Stimulated activated CD8-positive, alpha-beta memory T cell treated with anti-CD3 and anti-CD28 coated beads, Interleukin-2, amount 100 ng/mL, for 48 hours (primary cell): ENCODE data around the gene RBM5.

Experiments
- DNase-seq, 2 donors: peaks; one replicate each; pipeline ENCODE4 v3.0.0-alpha.2; 2020; ENCODE audit warnings: low read depth in 2 of 2

The RBM5 gene

DNA sequence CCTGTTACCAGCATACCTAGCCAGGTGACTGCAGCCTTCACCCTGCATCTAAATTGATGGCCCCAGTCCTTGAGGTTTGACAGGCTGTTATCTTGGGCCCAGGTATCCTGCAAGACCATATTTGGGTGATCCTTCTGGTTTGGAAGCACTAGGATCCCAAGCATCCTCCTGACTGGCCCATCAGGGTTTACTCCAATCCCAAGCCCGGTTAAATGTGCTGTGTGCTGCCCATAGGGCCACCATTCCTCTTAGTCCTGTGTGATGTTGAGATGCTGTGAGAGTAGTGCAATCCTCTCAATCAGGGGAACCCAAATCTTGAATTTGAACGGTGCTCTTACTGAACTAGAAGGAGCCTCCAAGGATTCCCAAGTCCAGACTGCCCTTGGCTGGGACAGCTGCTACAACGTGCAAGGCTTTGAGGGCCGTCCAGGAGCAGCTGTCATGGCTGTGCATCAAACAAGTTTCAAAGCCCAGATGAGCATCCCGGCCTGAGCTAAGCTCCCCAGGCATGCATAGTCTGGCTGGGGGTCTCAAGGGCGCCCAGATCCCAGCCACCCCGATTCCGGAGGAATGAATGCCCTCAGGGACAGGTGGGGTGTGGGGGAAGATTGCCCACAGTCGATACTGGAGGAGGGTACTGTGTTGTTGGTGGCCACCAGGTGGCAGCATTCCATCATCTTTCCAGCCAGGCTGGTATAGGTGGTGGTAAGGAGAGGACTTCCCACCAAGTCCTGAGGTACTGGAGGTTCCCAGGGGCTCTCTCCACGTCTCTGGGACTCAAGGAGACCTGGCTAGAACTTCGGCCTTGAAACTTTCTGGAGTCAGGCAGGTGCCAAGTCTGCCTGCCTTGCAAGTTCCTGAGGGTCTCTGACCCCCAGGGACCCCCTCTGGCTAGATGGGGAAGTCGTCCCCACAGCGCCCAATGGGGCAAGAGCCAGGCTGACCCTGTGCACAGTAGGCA lies 32.6 kb downstream of the RBM5 start:
- DNase-seq, result peak; percentile 51 to 58

DNA sequence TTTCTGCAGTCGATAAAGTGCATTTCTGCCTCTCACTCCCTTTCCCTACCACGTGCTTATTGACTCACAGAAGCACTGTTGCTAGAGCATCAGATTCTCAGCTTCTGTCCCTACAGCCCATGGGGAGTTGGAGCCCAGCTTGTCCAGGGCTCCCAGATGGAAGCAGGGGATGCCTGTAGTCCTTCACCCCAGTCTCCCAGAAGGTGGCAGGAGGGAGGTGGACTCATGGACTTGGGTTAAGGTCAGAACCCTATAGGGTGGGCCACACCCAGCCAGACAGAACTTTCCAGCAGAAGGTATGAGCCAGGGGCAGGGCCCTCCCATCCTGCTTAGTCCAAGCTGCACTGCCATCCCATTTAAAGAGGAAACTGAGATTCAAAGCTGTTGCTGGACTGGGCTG lies 33.4 kb downstream of the RBM5 start:
- no peak for DNase-seq

DNA sequence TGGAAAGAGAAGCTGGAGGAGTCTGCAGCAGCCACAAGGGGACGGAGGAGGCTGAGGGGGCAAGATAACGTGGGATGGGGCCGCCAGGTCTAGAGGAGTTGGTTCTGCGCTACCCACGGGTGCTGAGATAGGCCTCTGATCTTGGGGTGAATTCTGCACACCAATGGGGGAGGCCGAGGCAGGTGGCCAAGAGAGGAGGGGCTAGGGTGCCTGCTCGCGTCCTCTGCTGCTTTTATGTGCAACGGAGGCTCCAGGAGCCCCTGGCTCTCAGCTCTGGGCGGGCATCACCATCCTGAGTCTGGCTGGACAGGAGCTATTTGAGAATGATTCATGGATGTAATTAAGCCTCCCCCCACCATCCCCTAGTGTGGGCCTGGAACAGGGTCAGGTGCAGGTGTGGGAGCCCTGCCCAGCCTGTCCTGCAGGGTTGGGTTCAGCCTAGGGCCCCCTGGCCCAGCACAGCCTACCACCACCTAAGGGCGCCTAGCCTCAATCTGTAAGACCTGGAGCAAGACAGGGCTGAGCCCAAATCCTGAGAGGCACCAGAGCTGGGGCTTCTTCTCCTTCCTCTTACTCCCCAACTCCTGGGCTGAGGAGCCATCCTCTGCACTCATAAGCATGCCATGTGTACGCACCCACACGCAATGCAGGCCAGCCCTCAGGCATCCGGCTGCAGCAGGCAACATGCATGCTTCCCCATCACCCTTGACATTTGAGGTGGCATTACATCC lies 34.1 kb downstream of the RBM5 start:
- DNase-seq, result no peak

DNA sequence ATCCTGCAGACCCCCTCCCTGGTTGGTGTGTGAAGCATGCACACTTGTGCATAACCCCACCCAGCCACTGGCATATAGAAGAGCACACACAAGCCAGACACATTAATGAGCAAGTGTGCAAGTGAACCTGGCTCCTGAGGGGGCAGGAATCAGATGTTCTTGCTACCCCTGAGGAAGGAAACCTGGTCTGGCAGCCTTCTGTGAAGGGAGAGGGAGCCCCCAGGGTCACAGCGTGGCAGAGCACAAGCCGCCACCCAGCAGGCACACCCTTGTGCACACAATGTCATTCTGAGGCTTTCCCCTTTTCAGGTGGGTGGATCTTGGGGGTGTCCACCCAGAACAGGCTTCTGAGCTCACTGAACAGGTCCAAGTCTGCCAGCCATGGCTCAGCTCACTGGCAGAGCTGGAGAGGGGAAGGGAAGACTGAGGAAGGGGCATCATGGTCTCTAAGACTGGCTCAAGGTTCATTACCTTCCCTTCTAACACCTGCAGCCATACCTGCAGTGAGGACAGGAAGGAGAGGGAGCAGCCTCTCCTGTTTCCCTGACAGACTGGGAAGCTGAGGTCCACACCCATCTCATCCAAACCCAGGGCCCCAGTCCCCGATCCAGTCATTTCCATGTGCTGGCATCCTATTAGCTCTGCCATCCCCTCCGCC lies 34.8 kb downstream of the RBM5 start:
- no peak for DNase-seq

DNA sequence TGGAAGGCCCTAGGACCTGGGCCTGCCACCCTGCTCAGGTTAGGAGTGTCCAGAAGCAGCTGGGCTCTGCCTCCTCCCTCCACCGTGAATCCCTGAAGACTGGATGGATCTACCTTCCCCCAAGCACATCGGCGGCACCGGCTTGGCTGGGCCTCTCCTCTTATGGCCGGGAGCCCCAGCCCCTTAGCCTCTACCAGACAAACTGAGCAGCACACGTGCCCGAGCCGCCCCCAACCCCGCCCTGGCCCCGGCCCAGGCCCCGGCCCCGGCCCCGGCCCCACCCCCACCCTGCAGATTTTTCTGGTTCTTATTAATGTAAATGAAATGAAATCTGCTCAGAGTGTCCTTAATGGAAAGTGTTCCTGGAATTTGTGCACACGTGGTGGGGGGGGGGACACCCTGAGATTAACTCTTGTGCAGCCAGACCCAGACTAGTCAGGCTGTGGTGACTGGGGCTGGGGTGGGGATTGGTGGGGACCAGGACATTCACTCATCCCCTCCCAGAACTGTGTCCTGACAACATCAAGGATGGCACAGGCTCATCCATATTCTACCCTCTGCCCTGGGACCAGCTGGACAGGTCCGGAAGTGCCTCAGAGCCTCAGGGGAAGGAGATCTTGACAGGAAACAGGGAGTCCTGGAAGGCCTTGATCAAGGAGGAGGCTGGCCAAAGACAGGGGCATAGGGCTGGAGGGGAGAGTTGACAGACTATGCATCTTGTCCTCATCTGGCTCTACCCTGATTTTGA lies 35.5 kb downstream of the RBM5 start:
- DNase-seq, result no peak

DNA sequence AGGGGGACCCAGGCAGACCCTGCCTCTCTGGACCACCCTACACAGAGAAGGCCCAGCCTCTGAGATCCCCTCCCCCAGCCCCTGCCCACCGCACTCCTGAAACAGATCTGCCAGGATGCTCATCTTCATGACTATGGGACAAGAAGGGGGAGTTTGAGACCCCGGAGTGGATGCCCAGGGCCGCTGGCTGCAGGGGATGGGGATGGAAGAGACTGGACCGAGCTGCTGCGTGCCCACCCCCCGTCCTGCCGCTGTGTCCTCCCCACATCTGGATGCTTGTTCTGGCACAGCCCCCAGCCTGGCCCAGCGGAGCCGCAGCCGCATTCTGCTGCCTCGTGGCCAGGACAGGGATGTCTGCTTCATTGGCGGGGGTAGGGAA lies 36.1 kb downstream of the RBM5 start:
- no peak for DNase-seq

DNA sequence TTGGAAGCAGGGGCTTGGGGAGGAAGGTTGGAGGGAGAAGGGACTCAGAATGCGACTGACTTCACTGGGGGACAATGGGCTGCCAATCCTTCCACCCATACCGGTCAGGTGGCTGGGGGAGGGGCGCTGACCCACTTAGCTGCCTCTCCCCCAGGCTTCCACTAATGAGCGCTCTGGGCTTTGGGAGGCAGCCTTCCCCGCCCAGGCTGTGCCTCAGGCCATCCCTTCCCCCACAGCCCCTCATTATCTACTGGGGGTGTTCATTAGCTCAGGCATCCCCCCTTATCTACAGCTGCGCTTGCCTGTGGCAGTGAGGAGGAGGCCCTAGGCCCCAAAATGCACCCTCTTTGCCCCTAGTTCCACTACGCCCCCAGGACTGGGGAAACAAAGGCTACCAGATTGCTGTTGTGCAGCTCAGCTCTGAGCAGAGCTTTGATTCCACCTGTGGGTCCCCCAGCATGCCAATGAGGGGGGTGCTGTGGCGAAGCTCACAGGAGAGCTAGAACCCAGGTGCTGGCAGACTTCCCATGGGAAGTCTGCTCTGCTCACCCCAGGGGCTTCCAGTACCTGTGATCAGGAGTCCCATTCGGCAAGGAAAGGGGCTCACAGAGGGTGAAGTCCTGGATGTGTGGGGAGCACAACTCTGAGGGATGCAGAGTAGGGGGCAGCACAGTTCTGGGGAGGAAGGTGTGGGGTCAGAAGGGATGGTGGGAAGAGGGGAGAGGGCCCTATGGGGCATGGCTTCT lies 37.0 kb downstream of the RBM5 start:
- DNase-seq, result no peak

DNA sequence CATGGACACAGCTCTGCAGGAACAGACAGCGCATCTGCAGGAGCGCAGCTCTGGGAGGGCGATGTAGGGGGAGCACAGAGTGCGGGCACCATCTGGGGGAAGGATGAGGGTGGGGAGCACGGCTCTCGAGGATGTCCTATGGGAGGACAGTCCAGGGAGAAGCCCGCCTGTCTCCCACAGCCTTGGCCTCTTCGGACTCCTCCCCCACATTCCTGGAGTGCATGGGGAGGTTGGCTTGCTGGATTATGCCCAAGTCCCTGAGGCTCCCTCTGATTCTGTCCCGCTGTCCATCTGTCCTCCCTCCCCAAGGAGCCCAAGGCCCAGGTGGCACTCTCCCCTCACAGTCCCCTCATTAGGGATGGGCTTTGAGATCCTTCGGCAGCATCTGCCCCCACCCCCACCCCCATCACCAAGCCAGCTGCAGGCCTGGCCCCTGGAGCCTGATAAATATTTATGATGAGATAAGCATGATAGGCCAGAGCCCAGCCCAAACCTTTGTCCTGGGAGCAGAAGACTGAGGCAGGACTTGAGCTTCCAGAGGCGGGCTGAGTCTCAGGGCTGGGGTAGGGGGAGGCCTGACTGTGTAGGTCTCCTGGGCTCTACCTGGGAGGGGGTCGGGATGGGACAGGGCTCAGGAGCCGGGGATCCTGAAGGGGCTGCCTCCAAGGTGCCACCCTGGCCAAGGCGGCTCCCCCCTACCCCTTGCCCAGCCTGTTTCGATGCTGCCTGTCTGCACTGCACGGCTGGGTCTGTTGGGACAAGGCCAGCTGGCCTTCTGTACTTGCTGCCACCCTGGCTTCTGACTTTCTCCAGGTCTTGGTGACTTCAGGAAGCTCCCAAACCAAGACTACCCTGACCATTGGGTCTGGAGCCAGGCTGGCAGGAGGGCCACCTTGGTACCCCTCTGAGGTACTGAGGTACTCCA lies 37.8 kb downstream of the RBM5 start:
- DNase-seq, result no peak

DNA sequence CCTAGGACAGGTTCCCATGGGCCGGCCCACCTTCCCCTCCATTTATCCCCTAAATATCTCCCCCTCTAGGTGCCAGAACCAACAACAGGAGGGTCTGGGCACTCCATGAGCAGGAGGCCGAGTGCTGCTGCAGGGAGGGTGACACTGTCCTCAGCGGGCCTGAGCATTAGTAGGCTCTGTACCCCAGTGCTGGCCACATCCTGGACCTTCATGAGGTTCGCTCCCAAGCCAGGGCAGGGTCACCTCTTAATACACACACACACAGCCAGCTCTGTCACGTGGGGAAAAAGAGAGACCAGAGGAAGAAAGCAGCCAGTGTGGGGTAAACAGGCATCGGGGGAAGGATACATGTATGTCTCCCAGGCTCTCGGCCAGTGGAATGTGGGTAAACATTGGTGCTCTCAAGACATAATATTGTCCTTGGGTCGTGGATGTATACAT lies 38.6 kb downstream of the RBM5 start:
- DNase-seq, result no peak

DNA sequence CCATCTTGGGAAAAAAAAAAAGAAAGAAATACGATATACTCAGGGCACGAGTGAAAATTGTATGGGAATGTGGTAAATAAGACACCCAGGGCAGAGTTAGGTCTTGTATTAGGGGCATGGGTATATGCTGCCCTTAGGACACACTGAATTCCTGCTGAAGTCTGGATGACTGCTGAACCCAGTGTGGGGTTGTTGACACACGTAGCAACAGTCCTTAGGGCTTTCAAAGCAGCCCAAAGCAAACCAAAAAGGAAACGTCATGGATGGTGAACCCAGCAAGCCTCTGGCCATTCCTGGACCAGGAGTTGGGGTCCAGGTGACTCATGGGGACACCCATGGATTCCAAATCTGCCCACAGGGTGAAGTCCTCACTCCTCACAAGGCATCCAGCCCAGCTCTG lies 39.3 kb downstream of the RBM5 start:
- DNase-seq, result no peak

DNA sequence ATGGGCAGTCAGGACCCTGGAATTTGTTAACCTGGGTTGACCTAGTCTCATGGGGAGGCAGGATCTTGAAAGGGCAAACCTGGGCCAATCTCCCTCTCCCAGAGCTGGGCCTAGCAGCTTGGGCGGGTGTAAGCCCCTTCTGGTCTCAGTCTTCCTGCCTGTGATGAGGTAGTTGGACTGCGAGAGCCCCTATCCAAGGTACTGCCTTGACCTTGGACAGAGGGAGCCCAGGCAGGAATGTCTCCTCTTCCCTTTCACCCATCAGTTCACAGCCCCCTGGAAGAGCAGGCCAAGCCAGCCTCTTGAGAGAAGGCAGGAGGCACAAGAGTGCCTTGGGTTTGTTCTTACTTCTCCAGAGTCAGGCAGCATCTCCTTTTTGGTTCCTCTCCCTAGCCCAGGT lies 41.7 kb downstream of the RBM5 start:
- DNase-seq, result no peak

DNA sequence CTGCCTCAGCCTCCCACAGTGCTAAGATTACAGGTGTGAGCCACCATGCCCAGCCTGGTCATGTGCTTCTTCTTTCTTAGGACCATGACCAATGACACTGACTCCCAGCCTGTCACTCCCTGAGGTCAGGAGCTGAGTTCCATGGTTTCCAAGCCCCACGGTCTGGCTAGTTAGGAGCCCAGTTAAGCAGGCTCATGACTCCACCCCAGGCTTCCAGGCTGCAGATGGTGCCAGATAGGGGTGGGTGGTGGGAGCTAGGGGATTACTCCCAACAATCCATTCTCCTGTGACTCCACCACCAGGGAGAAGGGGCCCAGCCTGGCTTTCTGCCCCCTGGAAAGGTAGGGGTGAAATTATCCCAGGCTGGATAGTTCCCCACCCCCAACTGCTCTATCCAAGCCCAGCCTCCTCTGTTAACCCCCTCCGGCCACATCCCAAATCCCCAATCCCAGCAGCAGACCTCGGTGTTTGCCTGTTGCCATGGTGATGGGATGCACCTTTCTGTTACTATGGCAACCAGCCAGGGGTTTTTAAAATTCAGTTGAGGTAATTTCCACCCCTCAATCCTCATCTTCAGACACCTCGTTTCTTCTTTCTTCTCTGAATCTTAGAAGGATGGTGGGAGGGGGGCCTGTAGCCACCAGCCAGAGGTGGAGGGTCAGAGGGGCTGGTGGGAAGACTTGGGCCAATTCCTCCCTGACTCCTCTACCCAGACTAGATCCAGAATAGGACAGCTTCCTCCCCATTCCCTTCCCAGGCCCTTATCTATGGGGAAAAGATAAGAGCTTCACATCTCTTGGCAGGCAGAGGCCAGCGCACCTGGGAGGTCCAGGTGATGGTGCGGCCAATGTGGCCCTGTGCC lies 43.9 kb downstream of the RBM5 start:
- no peak for DNase-seq

DNA sequence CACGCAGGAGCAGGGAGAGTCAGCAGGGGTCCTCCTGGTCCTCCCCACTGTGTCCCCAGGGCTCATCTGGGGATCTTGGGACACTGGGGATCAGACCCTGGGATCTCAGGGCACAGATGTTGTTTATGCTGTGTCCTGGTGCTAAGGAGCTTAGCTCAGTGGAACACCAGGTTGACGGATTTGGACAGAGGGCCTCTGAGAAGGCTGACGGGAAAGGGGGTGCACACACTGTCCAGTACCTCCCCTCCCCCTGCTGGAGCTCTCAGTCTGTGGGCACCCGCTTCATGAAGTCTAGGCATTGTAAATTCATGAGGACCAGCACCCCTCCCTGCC lies 44.5 kb downstream of the RBM5 start:
- no peak for DNase-seq

DNA sequence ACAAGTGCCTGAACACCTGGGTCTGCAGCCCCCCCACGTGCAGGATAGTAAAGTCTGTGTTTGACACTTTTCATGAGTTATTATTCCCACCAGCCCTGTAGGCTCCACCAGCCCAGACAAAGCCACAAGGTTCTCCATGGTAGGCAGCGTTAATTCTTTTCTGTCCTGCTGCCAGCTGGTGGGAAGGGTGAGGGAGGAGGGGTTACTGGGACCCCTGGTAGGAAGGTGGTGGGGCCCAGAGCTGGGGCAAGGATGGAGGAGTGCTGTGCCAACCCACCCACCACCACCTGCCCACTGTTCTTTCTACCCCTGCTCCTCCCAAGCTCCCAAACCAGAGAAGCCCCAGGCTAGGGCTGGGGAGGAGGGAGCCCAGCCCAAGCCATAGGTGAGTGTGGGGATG lies 45.6 kb downstream of the RBM5 start:
- DNase-seq, result no peak

DNA sequence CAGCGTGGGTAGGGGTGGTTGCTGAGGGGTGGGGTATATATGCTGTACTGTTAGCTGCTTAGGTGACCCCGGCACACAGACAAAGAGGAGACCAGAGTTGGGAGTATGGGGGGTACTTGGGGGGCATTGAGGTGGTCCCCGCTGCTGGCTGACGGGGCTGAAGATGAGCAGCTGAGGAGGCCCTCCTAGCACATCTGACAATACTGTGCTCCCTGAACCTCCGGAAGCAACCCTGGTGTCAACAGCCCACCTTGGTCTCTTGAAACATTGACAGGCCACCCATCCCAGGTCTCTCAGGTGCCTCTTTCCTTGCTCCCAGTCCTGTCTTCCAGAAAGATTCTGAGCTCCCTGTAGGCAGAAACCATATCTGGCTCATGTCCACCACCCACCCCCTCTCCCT lies 47.2 kb downstream of the RBM5 start:
- DNase-seq, result no peak

DNA sequence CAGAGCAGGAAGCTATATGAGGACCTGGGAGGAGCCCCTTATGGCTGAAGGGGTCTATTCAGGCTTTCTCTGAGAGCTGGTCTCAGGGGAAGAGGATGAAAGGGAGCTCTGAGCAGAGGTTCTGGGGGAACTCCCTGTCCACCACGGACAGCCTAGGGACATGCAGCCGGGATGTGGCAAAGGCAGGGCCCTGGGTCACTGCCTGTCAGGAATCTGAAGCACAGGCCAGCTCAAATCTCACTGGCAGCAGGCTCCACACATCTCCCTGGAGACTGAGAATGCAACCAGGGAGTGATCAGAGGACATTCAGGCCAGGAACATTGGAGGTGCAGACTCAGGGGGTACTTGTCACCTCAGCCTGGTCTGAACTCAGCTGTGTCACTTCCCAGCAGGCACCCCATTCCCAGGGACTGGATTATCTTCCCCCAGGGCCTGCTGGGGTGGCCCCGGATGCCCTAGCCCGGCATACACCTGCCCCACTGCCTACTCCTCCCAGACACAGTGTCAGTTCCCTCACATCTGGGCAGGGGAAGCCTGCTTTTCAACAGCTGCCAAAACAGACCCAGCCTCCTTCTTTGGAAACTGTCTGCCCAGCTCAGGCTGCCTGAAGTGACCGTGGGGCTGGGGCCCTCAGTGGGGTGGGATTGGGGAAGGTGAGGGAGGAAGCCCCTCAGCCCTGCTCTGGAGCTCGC lies 48.1 kb downstream of the RBM5 start:
- no peak for DNase-seq

DNA sequence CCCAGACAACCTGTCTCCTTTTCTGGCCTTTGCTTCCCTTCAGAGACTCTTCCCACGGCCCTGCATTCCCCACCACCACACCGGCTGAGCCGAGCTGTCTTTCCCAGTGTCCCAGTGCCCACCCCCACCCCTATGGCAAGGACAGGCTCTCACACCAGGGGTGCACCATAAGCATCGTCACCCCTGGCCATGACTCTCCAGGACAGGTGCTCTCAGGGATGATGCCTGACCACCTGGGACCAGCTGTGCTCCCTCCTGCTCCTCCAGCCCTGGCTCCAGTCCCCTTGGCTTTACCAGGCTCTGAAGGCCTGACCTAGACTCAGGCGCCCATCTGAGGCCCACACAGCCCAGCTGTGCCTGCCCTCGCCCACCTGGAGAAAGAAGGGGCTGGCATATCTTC lies 48.8 kb downstream of the RBM5 start:
- DNase-seq, result no peak
